Measurements from ENCODE around the gene SIAH3. TPM values are rescaled to one million over a fixed set of nuclear protein-coding genes. Genes with fewer than 3 reads are reported as not detected.

Gene SIAH3
- polyA plus RNA-seq, 1 donor from 2014 or later, result 4.9 TPM

- Histone ChIP-seq H3K27me3 (ENCODE audit: insufficient read depth, low read depth, low read length) (no peaks in the 10 kb centered on the region), H3K9me3 (ENCODE audit: low read length) (no peaks in the 10 kb centered on the region), H3K36me3 (ENCODE audit: insufficient read depth, low read length) (no peaks in the 10 kb centered on the region), H3K27ac (ENCODE audit: low read length) (no peak overlapping the region), H2AFZ (ENCODE audit: low read depth, low read length) (no peak overlapping the region), H3K9ac (ENCODE audit: low read length) (no peak overlapping the region), H3K9me2 (ENCODE audit: insufficient read depth, low read length) (no peaks in the 10 kb centered on the region), H3K79me2 (replicated peaks; ENCODE audit: insufficient read depth, low read length) (no peaks in the 10 kb centered on the region), H3F3A (ENCODE audit: insufficient read depth, low read length, poor library complexity, severe bottlenecking) (no peaks in the 10 kb centered on the region), H3K4me3 (ENCODE audit: low read length) (no peak overlapping the region), H4K20me1 (ENCODE audit: insufficient read depth) (no peaks in the 10 kb centered on the region), H3K4me2 (ENCODE audit: low read length) (no peak overlapping the region)
- TF ChIP-seq, protein P1, sequence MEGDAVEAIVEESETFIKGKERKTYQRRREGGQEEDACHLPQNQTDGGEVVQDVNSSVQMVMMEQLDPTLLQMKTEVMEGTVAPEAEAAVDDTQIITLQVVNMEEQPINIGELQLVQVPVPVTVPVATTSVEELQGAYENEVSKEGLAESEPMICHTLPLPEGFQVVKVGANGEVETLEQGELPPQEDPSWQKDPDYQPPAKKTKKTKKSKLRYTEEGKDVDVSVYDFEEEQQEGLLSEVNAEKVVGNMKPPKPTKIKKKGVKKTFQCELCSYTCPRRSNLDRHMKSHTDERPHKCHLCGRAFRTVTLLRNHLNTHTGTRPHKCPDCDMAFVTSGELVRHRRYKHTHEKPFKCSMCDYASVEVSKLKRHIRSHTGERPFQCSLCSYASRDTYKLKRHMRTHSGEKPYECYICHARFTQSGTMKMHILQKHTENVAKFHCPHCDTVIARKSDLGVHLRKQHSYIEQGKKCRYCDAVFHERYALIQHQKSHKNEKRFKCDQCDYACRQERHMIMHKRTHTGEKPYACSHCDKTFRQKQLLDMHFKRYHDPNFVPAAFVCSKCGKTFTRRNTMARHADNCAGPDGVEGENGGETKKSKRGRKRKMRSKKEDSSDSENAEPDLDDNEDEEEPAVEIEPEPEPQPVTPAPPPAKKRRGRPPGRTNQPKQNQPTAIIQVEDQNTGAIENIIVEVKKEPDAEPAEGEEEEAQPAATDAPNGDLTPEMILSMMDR (IDR thresholded peaks at IDR 0.05; ENCODE audit: poor library complexity, severe bottlenecking), result no peak
- TF ChIP-seq RAD21 (conservative IDR thresholded peaks at IDR 0.05), result no peak
Observed at GRCh38 chr13:45811891-45812694, 39.5 kb downstream of the SIAH3 start.

- Histone ChIP-seq H4K20me1 (ENCODE audit: insufficient read depth) (no peaks in the 10 kb centered on the region), H2AFZ (ENCODE audit: low read depth, low read length) (no peak overlapping the region), H3K4me3 (ENCODE audit: low read length) (no peak overlapping the region), H3K4me2 (ENCODE audit: low read length) (no peak overlapping the region), H3K27ac (ENCODE audit: low read length) (no peak overlapping the region), H3K9ac (ENCODE audit: low read length) (no peak overlapping the region), H3K9me3 (ENCODE audit: low read length) (no peaks in the 10 kb centered on the region), H3F3A (ENCODE audit: insufficient read depth, low read length, poor library complexity, severe bottlenecking) (no peaks in the 10 kb centered on the region), H3K9me2 (ENCODE audit: insufficient read depth, low read length) (no peaks in the 10 kb centered on the region), H3K27me3 (ENCODE audit: insufficient read depth, low read depth, low read length) (no peaks in the 10 kb centered on the region), H3K36me3 (ENCODE audit: insufficient read depth, low read length) (no peaks in the 10 kb centered on the region), H3K79me2 (replicated peaks; ENCODE audit: insufficient read depth, low read length) (no peaks in the 10 kb centered on the region)
- TF ChIP-seq POLR2AphosphoS5 (IDR thresholded peaks at IDR 0.05) (no peak), SMC3 (conservative IDR thresholded peaks at IDR 0.05; ENCODE audit: poor library complexity) (no peak), MXI1 (conservative IDR thresholded peaks at IDR 0.05; ENCODE audit: poor library complexity, severe bottlenecking) (no peak), TAF1 (IDR thresholded peaks at IDR 0.05; ENCODE audit: low read depth) (no peak), RAD21 (conservative IDR thresholded peaks at IDR 0.05) (no peak), EP300 (conservative IDR thresholded peaks at IDR 0.05; ENCODE audit: poor library complexity, severe bottlenecking) (no peak), EZH2 (IDR thresholded peaks at IDR 0.05; ENCODE audit: borderline replicate concordance, insufficient read depth, low read length, poor library complexity, severe bottlenecking) (no peak)
- TF ChIP-seq, protein P1 (IDR thresholded peaks at IDR 0.05; ENCODE audit: poor library complexity, severe bottlenecking), result no peak
- TF ChIP-seq, protein P2, sequence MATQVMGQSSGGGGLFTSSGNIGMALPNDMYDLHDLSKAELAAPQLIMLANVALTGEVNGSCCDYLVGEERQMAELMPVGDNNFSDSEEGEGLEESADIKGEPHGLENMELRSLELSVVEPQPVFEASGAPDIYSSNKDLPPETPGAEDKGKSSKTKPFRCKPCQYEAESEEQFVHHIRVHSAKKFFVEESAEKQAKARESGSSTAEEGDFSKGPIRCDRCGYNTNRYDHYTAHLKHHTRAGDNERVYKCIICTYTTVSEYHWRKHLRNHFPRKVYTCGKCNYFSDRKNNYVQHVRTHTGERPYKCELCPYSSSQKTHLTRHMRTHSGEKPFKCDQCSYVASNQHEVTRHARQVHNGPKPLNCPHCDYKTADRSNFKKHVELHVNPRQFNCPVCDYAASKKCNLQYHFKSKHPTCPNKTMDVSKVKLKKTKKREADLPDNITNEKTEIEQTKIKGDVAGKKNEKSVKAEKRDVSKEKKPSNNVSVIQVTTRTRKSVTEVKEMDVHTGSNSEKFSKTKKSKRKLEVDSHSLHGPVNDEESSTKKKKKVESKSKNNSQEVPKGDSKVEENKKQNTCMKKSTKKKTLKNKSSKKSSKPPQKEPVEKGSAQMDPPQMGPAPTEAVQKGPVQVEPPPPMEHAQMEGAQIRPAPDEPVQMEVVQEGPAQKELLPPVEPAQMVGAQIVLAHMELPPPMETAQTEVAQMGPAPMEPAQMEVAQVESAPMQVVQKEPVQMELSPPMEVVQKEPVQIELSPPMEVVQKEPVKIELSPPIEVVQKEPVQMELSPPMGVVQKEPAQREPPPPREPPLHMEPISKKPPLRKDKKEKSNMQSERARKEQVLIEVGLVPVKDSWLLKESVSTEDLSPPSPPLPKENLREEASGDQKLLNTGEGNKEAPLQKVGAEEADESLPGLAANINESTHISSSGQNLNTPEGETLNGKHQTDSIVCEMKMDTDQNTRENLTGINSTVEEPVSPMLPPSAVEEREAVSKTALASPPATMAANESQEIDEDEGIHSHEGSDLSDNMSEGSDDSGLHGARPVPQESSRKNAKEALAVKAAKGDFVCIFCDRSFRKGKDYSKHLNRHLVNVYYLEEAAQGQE (IDR thresholded peaks at IDR 0.05; ENCODE audit: borderline replicate concordance), result no peak
Observed at GRCh38 chr13:45809801-45810394, 41.7 kb downstream of the SIAH3 start.

Measured in neural cell (in vitro differentiated cells).